ENCODE results near the gene OAF. TPM values are rescaled to one million over a fixed set of nuclear protein-coding genes. Genes with fewer than 3 reads are reported as not detected.
A peak's percentile ranks its signal among the peaks of the same experiment; 100 is the strongest.

OAF gene
- total and polyA plus RNA-seq, 8 donors, result 21.6 to 88.3 (median 45.6) TPM

DNA sequence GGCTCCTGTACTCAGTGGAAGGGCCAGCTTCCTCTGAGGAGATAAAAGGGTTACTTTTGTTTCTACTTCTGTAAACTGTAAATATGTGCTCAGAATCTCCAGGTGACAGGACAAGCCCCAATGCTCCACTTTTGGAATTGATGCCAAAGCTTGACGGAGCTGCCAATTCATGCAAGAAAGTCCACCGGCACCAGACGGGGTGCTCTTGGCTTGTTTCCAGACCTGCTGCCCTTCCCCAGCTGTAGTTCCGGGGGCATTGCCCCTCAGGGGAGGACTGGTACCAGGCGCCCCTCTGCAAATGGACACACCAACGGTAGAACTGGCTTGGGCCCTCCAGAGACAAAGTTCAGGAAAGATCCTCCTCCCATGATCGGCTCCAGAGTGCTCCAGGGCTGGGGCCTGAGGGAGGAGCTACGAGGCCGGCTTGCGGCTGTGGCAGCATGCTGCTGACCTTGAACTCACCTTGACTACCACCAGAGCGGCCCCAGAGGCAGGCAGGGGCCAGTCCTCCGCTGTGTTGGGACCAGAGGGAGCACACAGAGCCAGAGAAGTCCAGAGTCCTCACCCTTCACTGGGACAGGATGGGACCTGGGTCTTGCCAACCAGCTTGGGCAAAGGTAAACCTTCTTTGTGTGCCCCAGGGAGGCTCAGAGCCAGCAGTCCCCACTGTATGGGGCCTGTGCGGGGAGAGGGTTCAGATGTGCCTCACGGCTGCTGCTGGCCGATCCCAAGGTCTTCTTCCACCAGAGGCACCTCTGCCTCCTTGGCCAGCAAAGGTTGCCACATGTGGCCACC is 17.8 kb upstream of the OAF start:
- Histone ChIP-seq H3K9me3 (no peaks in the 10 kb centered on the region), H3K27ac (no peak overlapping the region), H3K27me3 (no peaks in the 10 kb centered on the region), H3K36me3 (no peaks in the 10 kb centered on the region), H3K4me3 (no peak overlapping the region), H3K4me1 (peaks cover 11 to 16% (median 16%) of the 10 kb centered on the region in 3 donors)
- FAIRE-seq, result no peak
- 26 to 27% methylated on average over 15 of the region's 15 CpGs for WGBS, 2 donors
- TF ChIP-seq, protein P1, sequence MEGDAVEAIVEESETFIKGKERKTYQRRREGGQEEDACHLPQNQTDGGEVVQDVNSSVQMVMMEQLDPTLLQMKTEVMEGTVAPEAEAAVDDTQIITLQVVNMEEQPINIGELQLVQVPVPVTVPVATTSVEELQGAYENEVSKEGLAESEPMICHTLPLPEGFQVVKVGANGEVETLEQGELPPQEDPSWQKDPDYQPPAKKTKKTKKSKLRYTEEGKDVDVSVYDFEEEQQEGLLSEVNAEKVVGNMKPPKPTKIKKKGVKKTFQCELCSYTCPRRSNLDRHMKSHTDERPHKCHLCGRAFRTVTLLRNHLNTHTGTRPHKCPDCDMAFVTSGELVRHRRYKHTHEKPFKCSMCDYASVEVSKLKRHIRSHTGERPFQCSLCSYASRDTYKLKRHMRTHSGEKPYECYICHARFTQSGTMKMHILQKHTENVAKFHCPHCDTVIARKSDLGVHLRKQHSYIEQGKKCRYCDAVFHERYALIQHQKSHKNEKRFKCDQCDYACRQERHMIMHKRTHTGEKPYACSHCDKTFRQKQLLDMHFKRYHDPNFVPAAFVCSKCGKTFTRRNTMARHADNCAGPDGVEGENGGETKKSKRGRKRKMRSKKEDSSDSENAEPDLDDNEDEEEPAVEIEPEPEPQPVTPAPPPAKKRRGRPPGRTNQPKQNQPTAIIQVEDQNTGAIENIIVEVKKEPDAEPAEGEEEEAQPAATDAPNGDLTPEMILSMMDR (IDR thresholded peaks at IDR 0.05), result no peak
- peak; percentile 59 to 90 (median 74) for ATAC-seq
- no peak for DNase-seq
- intact Hi-C loops (cut with DNase I), result loop anchor here in 1 of 3 donors (10.0 kb wide), 1 partner anchor 102 kb away; no protein-coding TSS in a partner anchor

DNA sequence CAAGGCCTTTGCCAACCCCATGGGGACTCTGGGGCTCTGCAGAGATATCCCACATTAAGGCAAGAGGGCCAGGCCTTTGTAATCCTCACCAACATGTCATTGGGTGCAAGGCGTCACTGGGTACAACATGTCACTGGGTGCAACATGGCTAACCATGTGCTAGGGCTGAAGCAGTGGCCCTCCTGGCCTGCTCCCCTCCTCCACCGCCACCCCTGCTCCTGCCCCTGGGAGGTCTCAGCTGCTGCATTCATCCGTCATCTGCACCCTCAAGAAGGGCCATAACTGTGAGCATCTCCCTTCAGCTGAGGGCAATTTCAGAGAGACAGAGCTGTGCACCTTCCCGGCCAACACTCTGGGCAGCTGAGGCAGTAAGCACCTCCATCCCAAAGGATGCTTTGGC is 16.7 kb upstream of the OAF start:
- FAIRE-seq, result no peak
- ATAC-seq, result no peak
- 96 to 97% methylated on average over 4 of the region's 4 CpGs for WGBS, 2 donors
- no peaks in the 10 kb centered on the region for H3K27me3 ChIP-seq
- no peaks in the 10 kb centered on the region for H3K36me3 ChIP-seq
- H3K4me1 ChIP-seq, result peaks cover 9 to 12% (median 11%) of the 10 kb centered on the region in 3 donors
- H3K4me3 ChIP-seq, result no peak overlapping the region
- no peaks in the 10 kb centered on the region for H3K9me3 ChIP-seq
- no peak overlapping the region for H3K27ac ChIP-seq
- DNase-seq, result no peak
- intact Hi-C loops (cut with DNase I), result loop anchor here in 1 of 3 donors (10.0 kb wide), 1 partner anchor 101 kb away; no protein-coding TSS in a partner anchor
- TF ChIP-seq, protein P1 (IDR thresholded peaks at IDR 0.05), result no peak

DNA sequence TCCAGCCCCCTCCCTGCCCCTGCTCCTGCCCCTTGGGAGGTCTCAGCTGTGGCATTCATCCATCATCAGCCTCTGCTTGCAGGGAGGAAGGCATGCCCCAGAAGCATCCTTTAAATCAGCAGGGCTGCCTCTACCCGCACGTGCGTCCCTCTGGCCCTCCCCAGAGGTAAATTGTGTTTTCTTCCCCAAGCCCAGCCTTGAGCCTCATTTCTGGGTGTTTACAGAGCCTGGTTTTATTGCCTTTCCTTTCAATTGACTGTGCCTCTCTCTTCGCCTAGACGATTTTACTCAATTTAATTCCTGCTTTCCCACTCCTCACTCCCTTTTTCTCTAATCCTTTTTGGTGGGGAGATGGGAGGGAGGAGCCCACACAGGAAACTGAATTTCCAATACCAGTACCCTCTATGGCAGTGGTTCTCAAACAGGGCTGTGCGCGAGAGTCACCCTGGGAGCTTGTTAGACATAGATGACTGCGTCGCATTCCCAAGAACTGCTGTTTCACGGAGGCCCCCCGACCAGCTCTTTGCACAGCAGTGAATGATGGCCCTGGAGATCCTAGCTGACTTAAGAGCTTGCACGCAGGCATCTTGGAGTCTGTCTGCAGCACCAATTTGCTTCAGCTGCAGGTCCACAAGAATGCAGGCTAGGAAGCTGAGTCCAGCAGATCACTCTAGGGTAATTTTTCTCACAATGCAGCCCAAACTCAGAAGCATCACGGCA is 15.1 kb upstream of the OAF start:
- TF ChIP-seq, protein P1 (IDR thresholded peaks at IDR 0.05), result no peak
- FAIRE-seq, result no peak
- Histone ChIP-seq H3K4me3 (no peak overlapping the region), H3K27ac (no peak overlapping the region), H3K4me1 (peaks cover 9 to 12% (median 11%) of the 10 kb centered on the region in 3 donors), H3K27me3 (no peaks in the 10 kb centered on the region), H3K36me3 (no peaks in the 10 kb centered on the region), H3K9me3 (no peaks in the 10 kb centered on the region)
- ATAC-seq, result no peak
- 83 to 84% methylated on average over 13 of the region's 13 CpGs for WGBS, 2 donors
- DNase-seq, result no peak
- intact Hi-C loops (cut with DNase I), result loop anchor here in 1 of 3 donors (10.0 kb wide), 1 partner anchor 99 kb away; no protein-coding TSS in a partner anchor

DNA sequence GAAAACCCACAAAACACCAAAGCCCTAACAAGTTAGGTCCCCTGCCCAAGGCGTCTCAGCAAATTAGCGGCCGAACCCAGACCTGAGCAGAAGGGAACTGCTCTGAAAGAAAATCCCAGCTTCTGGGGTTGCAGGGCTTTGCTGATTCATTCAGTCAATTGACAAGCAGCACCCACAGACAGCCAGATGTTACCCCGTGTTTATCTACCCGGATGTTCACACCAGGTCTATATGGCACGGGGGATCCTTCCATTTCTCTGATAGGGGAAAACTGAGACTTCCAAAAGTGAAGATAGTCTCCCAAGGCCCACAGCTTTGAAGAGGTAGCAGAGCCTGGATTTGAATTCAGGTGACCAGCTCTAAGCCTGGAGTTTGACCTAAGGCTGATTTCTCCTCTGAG is 14.0 kb upstream of the OAF start:
- no peak overlapping the region for H3K4me3 ChIP-seq
- no peaks in the 10 kb centered on the region for H3K36me3 ChIP-seq
- TF ChIP-seq, protein P1 (IDR thresholded peaks at IDR 0.05), result no peak
- no peaks in the 10 kb centered on the region for H3K27me3 ChIP-seq
- ATAC-seq, result no peak
- intact Hi-C loops (cut with DNase I), result loop anchor here in 1 of 3 donors (10.0 kb wide), 1 partner anchor 98 kb away; no protein-coding TSS in a partner anchor
- H3K4me1 ChIP-seq, result peaks cover 9 to 12% (median 11%) of the 10 kb centered on the region in 3 donors
- no peak for DNase-seq
- WGBS, 2 donors, result 80 to 81% methylated on average over 6 of the region's 6 CpGs
- H3K27ac ChIP-seq, result no peak overlapping the region
- FAIRE-seq, result no peak
- no peaks in the 10 kb centered on the region for H3K9me3 ChIP-seq
